Left renal cortex interstitium (tissue), 4 donors: ENCODE measurements around the gene TMEM132D. TPM values are rescaled to one million over a fixed set of nuclear protein-coding genes. Genes with fewer than 3 reads are reported as not detected.
"Not testable (repeated sequence)": the region's sequence is repeated elsewhere in the genome, so short reads cannot be mapped to it uniquely, and the experiment has no call there.

ENCODE experiments used
- DNase-seq, 4 donors: peaks; one replicate each; pipeline ENCODE4 v3.0.0-alpha.2; 2013; ENCODE audit warnings: low read depth in 4 of 4, low spot score in 2 of 4, missing footprints in 1 of 4
- polyA plus RNA-seq, 4 donors: library from polyadenylated mRNA; unstranded; fragments of 120-200 nt; gene quantifications; one replicate each; pipeline ENCODE4 v1.2.1, GENCODE V29; 2013; ENCODE audit not compliant: insufficient read length in 4 of 4

Gene TMEM132D
- polyA plus RNA-seq, 4 donors: 1.2 to 2.3 (median 2.0) TPM

DNA sequence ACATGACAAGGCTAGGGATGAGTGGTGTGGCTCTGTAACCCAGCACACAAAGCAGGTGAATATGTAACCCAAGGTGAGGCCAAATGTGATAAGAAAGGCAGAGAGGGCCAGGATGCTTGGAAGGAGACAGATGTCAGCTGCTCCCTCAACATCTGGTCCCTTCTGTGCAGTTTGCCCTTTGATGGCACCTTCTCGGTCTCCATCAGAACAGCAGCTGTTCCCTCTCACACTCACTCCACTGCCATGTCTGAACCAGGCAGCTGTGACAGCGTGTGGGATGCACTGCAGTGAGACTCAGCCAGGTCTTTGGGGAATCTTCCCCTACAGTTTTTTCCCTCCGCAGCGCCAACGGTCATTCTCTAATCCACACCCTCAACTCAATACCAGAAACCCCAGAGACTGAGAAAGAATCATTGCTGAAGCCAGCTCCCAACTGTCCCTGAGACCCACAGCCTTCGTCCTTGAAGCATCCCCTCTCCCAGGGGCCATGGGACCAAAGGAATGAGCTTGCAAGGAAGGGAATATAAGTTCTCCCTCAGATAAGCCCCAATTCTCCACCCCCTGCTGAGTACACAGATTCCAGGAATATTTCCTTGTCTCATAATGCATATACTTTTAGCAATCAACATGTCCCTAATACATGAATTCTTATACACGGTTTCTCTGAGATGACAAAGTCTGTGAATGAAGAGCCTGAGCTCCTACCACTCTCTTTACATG, 820.5 kb downstream of the TMEM132D start:
- no peak for DNase-seq

GRCh38 chr12:129082441-129082840, 821.4 kb downstream of the TMEM132D start:
- no peak for DNase-seq

- no peak for DNase-seq
Measured at GRCh38 chr12:129081755-129082250, 822.0 kb downstream of the TMEM132D start.

- DNase-seq: no peak
Measured at GRCh38 chr12:129080821-129081220, 823.0 kb downstream of the TMEM132D start.

- no peak for DNase-seq
Measured at GRCh38 chr12:129080391-129080790, 823.4 kb downstream of the TMEM132D start.

DNA sequence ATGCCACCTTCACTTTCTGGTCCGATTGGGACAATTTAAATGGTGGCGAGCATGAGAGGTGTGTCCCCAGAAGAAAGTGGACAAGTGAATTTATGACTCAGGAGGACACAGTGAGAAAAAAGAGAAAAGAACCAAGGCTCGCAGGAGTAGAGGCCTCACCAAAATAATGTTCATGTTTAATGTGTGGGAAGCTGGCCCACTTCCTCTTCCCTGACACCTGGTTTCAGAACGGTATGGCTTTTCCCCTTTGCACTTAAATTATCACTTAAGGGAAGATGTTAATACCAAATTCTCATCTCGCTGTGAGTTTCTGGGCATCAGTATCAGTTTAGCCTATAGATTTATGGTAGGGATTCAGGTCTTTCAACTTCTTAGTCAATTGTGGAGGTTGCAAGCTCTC, 824.1 kb downstream of the TMEM132D start:
- no peak for DNase-seq

DNA sequence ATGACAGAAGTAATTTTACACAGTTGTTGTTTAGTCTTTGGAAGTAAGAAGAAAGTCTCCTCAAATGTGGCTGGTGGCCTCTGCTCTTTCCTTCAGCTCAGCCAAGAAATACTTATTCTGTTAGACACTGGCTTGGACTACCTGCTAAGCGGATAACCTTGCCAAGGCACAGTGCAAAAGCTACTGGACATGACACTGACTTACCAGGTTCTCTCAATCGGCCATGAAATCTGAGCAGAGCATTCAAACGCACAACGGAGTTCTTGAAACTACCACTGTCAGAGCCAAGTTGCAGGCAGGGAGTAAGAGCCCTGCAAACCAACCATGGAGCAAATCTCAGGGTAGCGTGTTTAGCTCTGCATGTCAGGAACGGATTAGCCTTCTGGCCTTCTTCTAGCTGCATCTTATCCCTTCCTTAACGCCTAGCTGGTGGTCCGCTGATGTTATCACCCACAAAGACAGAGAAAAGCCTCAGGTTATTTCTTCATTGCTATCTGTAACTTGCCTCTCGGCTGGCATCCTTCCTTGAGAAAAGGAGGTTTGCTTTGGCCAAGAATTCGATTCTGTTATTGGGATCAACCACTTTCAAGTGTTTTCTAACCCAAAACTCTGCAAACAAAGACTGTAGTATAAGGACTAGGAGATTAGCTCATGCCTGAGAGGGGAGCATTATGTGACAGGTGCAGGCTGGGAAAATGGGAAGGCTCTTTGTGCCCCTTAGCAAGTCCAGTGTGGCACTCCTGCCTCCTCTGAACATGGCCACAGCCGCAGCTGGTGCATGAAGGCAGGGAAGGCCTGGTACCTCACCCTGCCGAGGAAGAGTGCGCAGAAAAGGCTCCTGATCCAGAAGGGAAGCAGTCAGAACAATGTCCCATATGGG, 827.1 kb downstream of the TMEM132D start:
- DNase-seq: no peak

DNA sequence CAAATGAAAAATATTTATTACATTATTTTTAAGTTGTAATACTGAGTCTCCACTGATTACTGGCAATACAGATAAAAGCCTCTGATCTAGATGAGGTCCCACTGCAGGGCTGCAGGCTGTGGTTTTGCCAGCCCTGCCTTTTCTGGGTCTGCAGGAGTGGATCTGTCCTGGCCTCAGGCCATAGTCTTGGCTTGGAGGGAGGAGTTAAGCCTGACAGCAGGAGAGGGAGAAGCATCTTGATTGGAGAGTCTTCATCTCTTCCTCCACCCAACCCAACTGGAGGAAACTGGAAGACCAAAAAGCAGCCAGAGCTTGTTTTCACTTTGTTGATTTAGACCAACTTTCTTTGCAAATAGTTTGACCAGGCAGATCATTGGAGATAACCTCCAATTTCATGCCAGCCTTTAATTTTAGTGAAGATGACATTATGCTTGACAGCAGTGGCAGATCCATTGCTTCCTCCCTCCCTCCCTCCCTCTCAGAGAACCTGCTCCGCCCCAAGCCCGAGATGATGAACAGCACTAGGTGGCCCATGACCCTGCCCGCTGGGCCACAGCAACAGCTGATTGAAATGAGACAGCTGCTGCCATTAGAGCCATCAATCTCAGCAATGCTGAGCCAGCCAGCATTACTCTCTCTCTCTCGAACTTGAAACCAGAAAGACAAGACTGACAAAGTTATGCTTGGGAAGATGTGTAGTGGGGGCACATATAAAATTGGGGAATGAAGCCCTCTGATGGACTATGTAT, 828.2 kb downstream of the TMEM132D start:
- DNase-seq: no peak

GRCh38 chr12:129074379-129074778, 829.4 kb downstream of the TMEM132D start:
- DNase-seq: no peak

- DNase-seq: no peak
Measured at GRCh38 chr12:129073157-129073915, 830.5 kb downstream of the TMEM132D start.

DNA sequence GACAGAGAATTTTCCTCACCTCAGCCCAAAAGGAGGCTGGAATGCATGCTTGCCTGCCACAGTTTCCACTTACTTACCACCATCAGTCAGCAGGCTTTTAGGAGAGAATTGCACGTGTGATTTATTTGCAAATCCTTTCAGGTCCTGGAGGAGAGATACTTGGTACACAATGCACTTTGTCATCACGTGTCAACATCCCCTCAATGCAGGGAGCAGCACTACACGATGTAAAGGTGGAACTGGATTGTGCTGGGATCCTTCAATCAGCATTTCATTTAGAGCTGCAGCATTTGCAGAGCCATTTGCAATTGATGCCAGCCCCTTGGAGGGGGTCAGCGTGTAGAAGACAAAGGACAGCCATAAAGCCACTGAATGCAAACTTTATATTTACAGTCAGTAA, 832.5 kb downstream of the TMEM132D start:
- DNase-seq: no peak

- DNase-seq: no peak
Measured at GRCh38 chr12:129069886-129070285, 833.9 kb downstream of the TMEM132D start.

DNA sequence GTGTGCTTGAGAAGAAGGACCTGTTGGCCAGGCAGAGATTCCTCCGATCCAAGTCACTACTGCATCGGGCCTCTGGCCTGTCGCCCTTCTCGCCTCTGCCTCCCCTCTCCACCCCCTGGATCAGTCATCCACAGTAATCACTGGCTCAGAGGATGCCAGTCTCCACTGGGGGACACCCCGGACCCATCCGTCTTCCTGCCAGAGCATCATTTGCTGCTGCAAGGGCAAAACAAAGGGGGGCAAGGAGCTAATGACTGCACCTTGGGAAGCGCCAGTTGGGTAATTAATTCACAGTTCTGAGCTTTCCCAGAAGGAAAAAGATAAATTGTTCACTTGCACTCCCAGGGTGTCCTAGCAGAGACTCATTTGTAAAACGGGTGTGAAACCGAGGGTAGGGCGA, 835.1 kb downstream of the TMEM132D start:
- DNase-seq: no peak

DNA sequence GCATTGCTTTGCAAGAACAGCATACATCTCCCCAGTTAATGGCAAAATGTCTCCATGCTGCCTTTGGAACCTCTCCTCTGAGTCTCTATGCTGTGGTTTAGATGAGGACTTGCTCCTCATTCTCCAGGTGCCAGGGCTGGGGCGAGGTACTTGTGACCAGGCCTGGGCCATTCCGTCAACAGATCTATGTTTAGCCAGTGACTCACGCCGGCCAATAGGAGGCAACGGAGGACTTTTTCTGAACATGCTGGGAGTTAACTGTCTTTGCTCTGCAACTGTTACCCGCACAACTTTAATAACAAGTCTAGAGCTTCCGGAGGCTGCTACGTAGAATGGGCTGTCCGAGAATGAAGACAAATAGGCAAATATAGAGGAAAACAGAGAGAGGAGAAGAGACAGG, 836.3 kb downstream of the TMEM132D start:
- no peak for DNase-seq

DNA sequence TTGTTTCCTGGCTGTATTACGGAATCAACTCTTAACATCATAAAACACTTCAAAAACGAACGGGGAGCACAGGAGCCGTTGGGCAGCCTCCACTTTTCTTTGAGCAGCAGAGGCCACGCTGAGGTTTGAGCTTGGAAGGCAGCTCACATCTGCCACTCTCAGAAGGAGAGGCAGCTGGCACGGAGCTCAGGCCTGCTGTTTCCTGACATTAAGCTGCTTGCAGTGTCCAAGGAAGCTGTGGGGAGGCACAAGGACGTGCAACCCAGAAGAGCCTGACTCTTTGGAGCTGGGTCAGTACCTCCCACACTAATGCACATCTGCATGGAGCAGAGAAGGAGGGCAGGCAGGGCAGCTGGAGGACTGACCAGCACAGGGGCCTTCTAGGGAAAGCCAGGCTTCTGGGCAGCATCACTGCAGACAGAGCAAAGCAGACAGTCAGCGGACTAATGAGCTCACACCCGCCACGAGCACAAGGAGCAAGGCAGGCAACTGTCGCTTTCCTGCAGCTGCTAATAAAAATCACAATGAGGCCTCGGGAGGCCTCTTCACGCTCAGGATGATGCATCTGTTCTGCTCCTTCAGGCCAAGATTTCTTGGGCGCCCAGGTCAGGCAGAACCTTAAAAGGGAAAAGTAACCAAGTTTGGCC, 839.5 kb downstream of the TMEM132D start:
- no peak for DNase-seq

DNA sequence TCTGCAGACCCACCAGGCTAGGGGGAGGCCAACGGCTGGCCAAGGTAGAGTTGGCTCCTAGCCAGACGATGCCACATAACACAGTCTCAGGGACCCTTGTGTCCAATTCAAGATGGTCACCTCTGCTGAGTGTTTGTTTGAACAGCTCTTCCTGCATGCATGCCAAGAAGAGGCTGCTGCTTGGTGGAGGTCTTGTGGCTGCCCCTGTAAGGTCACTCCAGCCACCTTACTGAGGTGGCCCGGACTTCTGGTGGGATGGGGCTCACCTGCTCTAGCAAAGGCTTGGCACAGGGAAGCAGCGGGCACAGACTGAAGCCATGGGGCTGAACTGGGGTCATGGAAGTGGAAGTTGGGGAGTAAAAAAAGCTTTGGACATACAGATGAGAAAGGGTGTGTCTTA, 840.2 kb downstream of the TMEM132D start:
- no peak for DNase-seq

DNA sequence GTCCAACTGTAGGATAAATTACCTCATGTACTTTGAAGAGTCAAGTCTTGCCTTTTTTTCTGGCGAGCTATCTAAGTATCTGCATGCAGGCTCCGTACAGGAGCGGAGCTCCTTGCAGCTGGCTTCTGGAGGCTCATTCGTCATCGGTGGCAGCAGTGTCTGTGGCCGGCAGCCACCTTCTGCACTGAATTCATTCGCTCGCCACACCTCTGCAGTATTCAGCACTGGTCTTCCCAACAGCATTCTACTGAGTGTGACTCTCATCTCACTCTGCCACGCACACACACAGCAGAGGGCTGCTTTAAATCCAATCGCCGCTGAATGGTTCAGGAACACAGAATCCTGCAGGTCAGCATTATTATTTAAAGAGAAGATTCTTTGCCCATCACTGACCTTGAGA, 850.6 kb downstream of the TMEM132D start:
- no peak for DNase-seq

- no peak for DNase-seq
Measured at GRCh38 chr12:129052373-129052772, 851.5 kb downstream of the TMEM132D start.

GRCh38 chr12:129049917-129050316, 853.9 kb downstream of the TMEM132D start:
- DNase-seq: peak; percentile 31 to 81 (median 46)

GRCh38 chr12:129043334-129043733, 860.5 kb downstream of the TMEM132D start:
- not testable (repeated sequence) for DNase-seq
